DOHH2 (cell line): ENCODE results near the gene BNC2.

Source experiments
- H3F3A ChIP-seq: fragments of 200-600 bp; sonication (generic), shearing (Covaris generic); 2 replicates; pipeline ENCODE4 v1.6.0; 2016; ENCODE audit warnings: antibody characterized with exemption, mild to moderate bottlenecking; ENCODE audit not compliant: control insufficient read depth, insufficient read depth
- H3K27ac ChIP-seq: fragments of 200-600 bp; sonication (generic); 2 replicates; pipeline ENCODE4 v1.5.1; 2014; ENCODE audit warnings: low read depth, mild to moderate bottlenecking, low read length, moderate library complexity
- H3K27me3 ChIP-seq: fragments of 200-600 bp; sonication (generic); 2 replicates; pipeline ENCODE4 v1.6.1; 2014; ENCODE audit warnings: mild to moderate bottlenecking, low read length, mixed read lengths; ENCODE audit not compliant: control insufficient read depth
- H3K36me3 ChIP-seq: fragments of 200-600 bp; sonication (generic); 2 replicates; pipeline ENCODE4 v1.6.1; 2014; ENCODE audit warnings: mild to moderate bottlenecking, low read length, moderate library complexity, mixed read lengths; ENCODE audit not compliant: control insufficient read depth
- H3K4me1 ChIP-seq: fragments of 200-600 bp; sonication (generic); 2 replicates; pipeline ENCODE4 v1.6.1; 2014; ENCODE audit warnings: mild to moderate bottlenecking, low read length, mixed read lengths; ENCODE audit not compliant: control insufficient read depth
- H3K4me2 ChIP-seq: fragments of 200-600 bp; sonication (generic); 2 replicates; pipeline ENCODE4 v1.6.0; 2014; ENCODE audit warnings: mild to moderate bottlenecking, low read length, moderate library complexity
- H3K4me3 ChIP-seq: fragments of 200-600 bp; sonication (generic); 2 replicates; pipeline ENCODE4 v1.5.1; 2014; ENCODE audit warnings: mild to moderate bottlenecking, low read length, mixed read lengths
- H3K79me2 ChIP-seq: fragments of 200-600 bp; sonication (generic); 2 replicates; pipeline ENCODE4 v1.6.1; 2014; ENCODE audit warnings: mild to moderate bottlenecking, low read length, mixed read lengths; ENCODE audit not compliant: control insufficient read depth
- H3K9me2 ChIP-seq: fragments of 200-600 bp; sonication (generic); replicated peaks from 2 replicates; pipeline ENCODE4 v1.6.1; 2014; ENCODE audit warnings: mild to moderate bottlenecking, low read length, mixed read lengths; ENCODE audit not compliant: control insufficient read depth
- H3K9me3 ChIP-seq: fragments of 200-600 bp; sonication (generic); 2 replicates; pipeline ENCODE4 v1.6.1; 2014; ENCODE audit warnings: antibody characterized with exemption, low read length, mixed read lengths; ENCODE audit not compliant: control insufficient read depth, insufficient read depth
- H4K20me1 ChIP-seq: fragments of 200-600 bp; sonication (generic); 2 replicates; pipeline ENCODE4 v1.6.0; 2014; ENCODE audit warnings: low read depth, mild to moderate bottlenecking, antibody characterized with exemption, low read length, moderate library complexity; ENCODE audit not compliant: control insufficient read depth, insufficient read depth
- CTCF ChIP-seq: fragments of 200-600 bp; sonication (generic); IDR thresholded peaks from one replicate; pipeline ENCODE4 v1.5.1; 2014; ENCODE audit warnings: antibody characterized with exemption, mild to moderate bottlenecking, low read depth, low read length; ENCODE audit not compliant: poor library complexity, severe bottlenecking
- EZH2phosphoT487 ChIP-seq: fragments of 200-600 bp; sonication (generic); IDR thresholded peaks from 2 replicates; pipeline ENCODE4 v1.6.1; 2017; ENCODE audit warnings: borderline replicate concordance, mild to moderate bottlenecking, antibody characterized with exemption, low read length, moderate library complexity, mixed read lengths

The BNC2 gene

GRCh38 chr9:16413509-16414016 lies 456.9 kb downstream of the BNC2 start:
- no peaks in the 10 kb centered on the region for H3F3A ChIP-seq
- H3K4me2 ChIP-seq: no peak overlapping the region
- H3K79me2 ChIP-seq: no peaks in the 10 kb centered on the region
- H3K9me3 ChIP-seq: no peaks in the 10 kb centered on the region
- H3K36me3 ChIP-seq: no peaks in the 10 kb centered on the region
- no peaks in the 10 kb centered on the region for H3K9me2 ChIP-seq
- no peak overlapping the region for H3K4me3 ChIP-seq
- no peak for TF ChIP-seq CTCF
- TF ChIP-seq EZH2phosphoT487: no peak
- H4K20me1 ChIP-seq: no peaks in the 10 kb centered on the region
- H3K4me1 ChIP-seq: no peaks in the 10 kb centered on the region
- H3K27ac ChIP-seq: no peak overlapping the region
- no peaks in the 10 kb centered on the region for H3K27me3 ChIP-seq

DNA sequence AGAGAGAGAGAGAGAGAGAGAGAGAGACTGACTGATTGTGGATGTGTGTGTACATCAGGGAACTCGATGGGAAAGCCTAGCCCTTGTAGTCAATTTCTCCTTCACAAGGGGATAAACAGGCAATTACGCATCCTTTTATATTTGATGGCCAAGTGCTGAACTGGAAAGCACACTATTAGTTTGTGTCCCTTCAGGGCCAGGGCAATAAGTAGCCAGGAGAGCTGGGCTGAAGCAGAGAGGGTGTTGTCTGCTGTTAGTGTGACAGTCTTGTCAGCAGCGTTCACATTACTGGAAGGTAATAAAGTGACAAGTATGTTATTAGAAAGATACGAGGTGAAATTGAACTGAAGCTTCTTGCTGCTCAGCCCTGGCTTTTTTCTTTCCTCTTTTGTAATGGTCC lies 457.7 kb downstream of the BNC2 start:
- Histone ChIP-seq H3K9me3 (no peaks in the 10 kb centered on the region), H3K27me3 (no peaks in the 10 kb centered on the region), H3K4me2 (no peak overlapping the region), H4K20me1 (no peaks in the 10 kb centered on the region), H3K4me1 (no peaks in the 10 kb centered on the region), H3K4me3 (no peak overlapping the region), H3K27ac (no peak overlapping the region), H3K79me2 (no peaks in the 10 kb centered on the region), H3K36me3 (no peaks in the 10 kb centered on the region), H3K9me2 (no peaks in the 10 kb centered on the region), H3F3A (no peaks in the 10 kb centered on the region)
- TF ChIP-seq CTCF: no peak
- TF ChIP-seq EZH2phosphoT487: no peak

GRCh38 chr9:16411311-16411710 lies 459.2 kb downstream of the BNC2 start:
- no peak overlapping the region for H3K4me2 ChIP-seq
- H3K4me3 ChIP-seq: no peak overlapping the region
- TF ChIP-seq EZH2phosphoT487 (no peak), CTCF (no peak)

More at GRCh38 chr9:16411311-16411710, 459.2 kb downstream of the BNC2 start:
- no peaks in the 10 kb centered on the region for H3F3A ChIP-seq
- H3K36me3 ChIP-seq: no peaks in the 10 kb centered on the region
- no peaks in the 10 kb centered on the region for H3K9me2 ChIP-seq
- H3K9me3 ChIP-seq: no peaks in the 10 kb centered on the region
- no peaks in the 10 kb centered on the region for H3K27me3 ChIP-seq
- H3K79me2 ChIP-seq: no peaks in the 10 kb centered on the region
- H3K4me1 ChIP-seq: no peaks in the 10 kb centered on the region
- H3K27ac ChIP-seq: no peak overlapping the region
- no peaks in the 10 kb centered on the region for H4K20me1 ChIP-seq
